ENCODE measurements around the gene AGPAT3. TPM values are rescaled to one million over a fixed set of nuclear protein-coding genes. Genes with fewer than 3 reads are reported as not detected.

Gene AGPAT3
- total RNA-seq, 1 experiment from 2014 or later: 58.3 TPM

- TF ChIP-seq, protein P1, sequence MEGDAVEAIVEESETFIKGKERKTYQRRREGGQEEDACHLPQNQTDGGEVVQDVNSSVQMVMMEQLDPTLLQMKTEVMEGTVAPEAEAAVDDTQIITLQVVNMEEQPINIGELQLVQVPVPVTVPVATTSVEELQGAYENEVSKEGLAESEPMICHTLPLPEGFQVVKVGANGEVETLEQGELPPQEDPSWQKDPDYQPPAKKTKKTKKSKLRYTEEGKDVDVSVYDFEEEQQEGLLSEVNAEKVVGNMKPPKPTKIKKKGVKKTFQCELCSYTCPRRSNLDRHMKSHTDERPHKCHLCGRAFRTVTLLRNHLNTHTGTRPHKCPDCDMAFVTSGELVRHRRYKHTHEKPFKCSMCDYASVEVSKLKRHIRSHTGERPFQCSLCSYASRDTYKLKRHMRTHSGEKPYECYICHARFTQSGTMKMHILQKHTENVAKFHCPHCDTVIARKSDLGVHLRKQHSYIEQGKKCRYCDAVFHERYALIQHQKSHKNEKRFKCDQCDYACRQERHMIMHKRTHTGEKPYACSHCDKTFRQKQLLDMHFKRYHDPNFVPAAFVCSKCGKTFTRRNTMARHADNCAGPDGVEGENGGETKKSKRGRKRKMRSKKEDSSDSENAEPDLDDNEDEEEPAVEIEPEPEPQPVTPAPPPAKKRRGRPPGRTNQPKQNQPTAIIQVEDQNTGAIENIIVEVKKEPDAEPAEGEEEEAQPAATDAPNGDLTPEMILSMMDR (IDR thresholded peaks at IDR 0.05; ENCODE audit: unreplicated experiment): no peak
- ChIA-PET POLR2A (no interaction called here), CTCF (no interaction called here)
- Mint-ChIP-seq H3K36me3 (ENCODE audit: insufficient read depth, unreplicated experiment) (peaks cover 6% of the 10 kb centered on the region), H3K4me3 (ENCODE audit: unreplicated experiment) (no peak overlapping the region), H3K27ac (ENCODE audit: low read depth, unreplicated experiment) (no peak overlapping the region), H3K9me3 (ENCODE audit: unreplicated experiment) (no peaks in the 10 kb centered on the region), H3K4me1 (ENCODE audit: insufficient read depth, unreplicated experiment) (no peaks in the 10 kb centered on the region), H3K27me3 (ENCODE audit: insufficient read depth, unreplicated experiment) (no peaks in the 10 kb centered on the region)
- no peak for DNase-seq (ENCODE audit: unreplicated experiment)
- no TSS peak for BruUV-seq (replicated peaks)
- intact Hi-C loops (cut with micrococcal nuclease): no loop called here
Measured at GRCh38 chr21:43989401-43989800, 124.4 kb downstream of the AGPAT3 start.

DNA sequence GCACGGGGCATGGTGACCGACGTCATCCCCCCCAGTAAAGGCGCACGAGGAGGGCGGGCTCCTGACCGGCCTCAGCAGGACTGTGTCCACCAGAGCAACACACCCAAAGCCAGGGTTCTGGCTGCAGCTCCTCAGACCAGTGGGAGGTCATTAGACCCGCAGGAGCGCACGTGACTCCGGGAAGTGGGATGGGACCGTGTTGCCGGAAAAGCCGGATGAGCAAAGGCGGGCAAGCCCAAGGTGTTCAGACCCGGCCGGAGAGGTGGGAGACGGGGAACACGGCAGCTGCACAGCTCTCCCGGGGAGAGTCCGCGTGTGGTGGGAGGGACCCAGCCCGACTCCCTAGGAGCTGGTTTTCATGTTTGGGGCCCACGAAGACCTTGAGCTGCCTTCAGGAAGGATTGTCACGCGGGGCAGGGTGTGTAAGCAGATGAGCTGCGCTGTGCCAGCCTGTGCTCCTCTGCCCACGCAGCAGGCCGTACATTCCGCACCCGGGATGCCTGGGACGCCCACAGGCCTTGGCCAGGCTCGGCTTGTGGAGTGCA is 126.5 kb downstream of the AGPAT3 start:
- Mint-ChIP-seq H3K9me3 (ENCODE audit: unreplicated experiment) (peaks cover under 1% of the 10 kb centered on the region), H3K4me1 (ENCODE audit: insufficient read depth, unreplicated experiment) (no peaks in the 10 kb centered on the region), H3K27ac (ENCODE audit: low read depth, unreplicated experiment) (no peak overlapping the region), H3K36me3 (ENCODE audit: insufficient read depth, unreplicated experiment) (peaks cover 6% of the 10 kb centered on the region), H3K4me3 (ENCODE audit: unreplicated experiment) (no peak overlapping the region), H3K27me3 (ENCODE audit: insufficient read depth, unreplicated experiment) (no peaks in the 10 kb centered on the region)
- intact Hi-C loops (cut with micrococcal nuclease): no loop called here
- TF ChIP-seq, protein P1 (IDR thresholded peaks at IDR 0.05; ENCODE audit: unreplicated experiment): no peak
- ChIA-PET CTCF (interaction anchor here (0.9 kb wide), 1 partner anchor 12 kb away, joined by 3 read pairs; no protein-coding TSS in a partner anchor), POLR2A (interaction anchor here (1.1 kb wide), 1 partner anchor 46 kb away, joined by 3 read pairs; no protein-coding TSS in a partner anchor)
- BruUV-seq (replicated peaks): no TSS peak
- DNase-seq (ENCODE audit: unreplicated experiment): no peak

- Mint-ChIP-seq H3K9me3 (ENCODE audit: unreplicated experiment) (peaks cover 6% of the 10 kb centered on the region), H3K27ac (ENCODE audit: low read depth, unreplicated experiment) (no peak overlapping the region), H3K27me3 (ENCODE audit: insufficient read depth, unreplicated experiment) (no peaks in the 10 kb centered on the region), H3K4me1 (ENCODE audit: insufficient read depth, unreplicated experiment) (no peaks in the 10 kb centered on the region), H3K36me3 (ENCODE audit: insufficient read depth, unreplicated experiment) (peaks cover 6% of the 10 kb centered on the region), H3K4me3 (ENCODE audit: unreplicated experiment) (no peak overlapping the region)
- BruUV-seq (replicated peaks): no TSS peak
- ChIA-PET POLR2A (interaction anchor here (1.1 kb wide), 1 partner anchor 47 kb away, joined by 3 read pairs; no protein-coding TSS in a partner anchor), CTCF (interaction anchor here (0.9 kb wide), 2 partner anchors 12 to 16 kb away, joined by 3 read pairs; no protein-coding TSS in a partner anchor)
- intact Hi-C loops (cut with micrococcal nuclease): no loop called here
- DNase-seq (ENCODE audit: unreplicated experiment): no peak
- TF ChIP-seq, protein P1 (IDR thresholded peaks at IDR 0.05; ENCODE audit: unreplicated experiment): no peak
Measured at GRCh38 chr21:43992121-43992520, 127.1 kb downstream of the AGPAT3 start.

DNA sequence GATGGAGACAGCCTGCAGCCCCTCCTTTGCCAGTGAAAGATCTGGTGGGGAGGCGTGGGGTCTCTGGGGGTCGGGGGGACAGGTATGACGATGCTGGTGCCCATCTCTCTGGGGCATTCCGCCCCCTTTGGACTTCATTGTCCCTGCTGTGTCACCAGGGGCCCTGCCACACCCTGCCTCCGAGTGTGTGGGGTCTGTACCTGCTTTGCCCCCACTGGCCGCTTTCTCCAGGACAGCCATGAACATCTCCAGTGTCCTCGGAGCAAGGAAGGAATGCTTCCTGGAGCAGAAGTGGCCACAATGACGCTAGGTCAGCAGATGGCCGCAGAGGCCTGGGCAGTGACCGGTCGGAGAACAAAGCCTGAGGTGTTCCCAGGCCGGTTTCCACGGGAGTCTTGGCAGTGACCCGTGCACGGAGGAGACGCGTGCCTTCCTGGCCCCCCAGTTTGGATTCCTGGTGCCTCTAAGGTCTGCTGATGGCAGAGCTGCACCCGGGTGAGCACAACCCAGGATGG is 128.5 kb downstream of the AGPAT3 start:
- DNase-seq (ENCODE audit: unreplicated experiment): no peak
- TF ChIP-seq, protein P1 (IDR thresholded peaks at IDR 0.05; ENCODE audit: unreplicated experiment): no peak
- CTCF ChIA-PET: no interaction called here
- Mint-ChIP-seq H3K4me1 (ENCODE audit: insufficient read depth, unreplicated experiment) (no peaks in the 10 kb centered on the region), H3K36me3 (ENCODE audit: insufficient read depth, unreplicated experiment) (peaks cover 6% of the 10 kb centered on the region), H3K4me3 (ENCODE audit: unreplicated experiment) (no peak overlapping the region), H3K27ac (ENCODE audit: low read depth, unreplicated experiment) (no peak overlapping the region), H3K27me3 (ENCODE audit: insufficient read depth, unreplicated experiment) (no peaks in the 10 kb centered on the region), H3K9me3 (ENCODE audit: unreplicated experiment) (peaks cover 11% of the 10 kb centered on the region)
- POLR2A ChIA-PET: interaction anchor here (1.4 kb wide), 1 partner anchor 19 kb away, joined by 4 read pairs; the partner anchor contains the start of gene TRAPPC10
- intact Hi-C loops (cut with micrococcal nuclease): no loop called here
- BruUV-seq (replicated peaks): no TSS peak

All from MCF 10A (cell line).